HG03097 (cell line): ENCODE data around the gene RNF115.
"Not testable (repeated sequence)": the region's sequence is repeated elsewhere in the genome, so short reads cannot be mapped to it uniquely, and the experiment has no call there.

Experiments
- ATAC-seq: cut with Tn5 transposase; IDR thresholded peaks from one replicate; pipeline ENCODE4 v1.9.1; 2021; ENCODE audit not compliant: unreplicated experiment, low FRiP score

Gene RNF115

GRCh38 chr1:145782272-145783099 lies 41.4 kb downstream of the RNF115 start:
- no peak for ATAC-seq

- ATAC-seq: no peak
Measured at GRCh38 chr1:145778146-145778540, 45.8 kb downstream of the RNF115 start.

- ATAC-seq: no peak
Measured at GRCh38 chr1:145777357-145778145, 46.3 kb downstream of the RNF115 start.

- no peak for ATAC-seq
Measured at GRCh38 chr1:145773423-145773822, 50.5 kb downstream of the RNF115 start.

GRCh38 chr1:145771056-145771455 lies 52.8 kb downstream of the RNF115 start:
- no peak for ATAC-seq

GRCh38 chr1:145768004-145768403 lies 55.9 kb downstream of the RNF115 start:
- not testable (repeated sequence) for ATAC-seq

GRCh38 chr1:145766926-145767325 lies 57.0 kb downstream of the RNF115 start:
- ATAC-seq: not testable (repeated sequence)

- not testable (repeated sequence) for ATAC-seq
Measured at GRCh38 chr1:145765585-145766360, 58.1 kb downstream of the RNF115 start.

GRCh38 chr1:145765127-145765526 lies 58.8 kb downstream of the RNF115 start:
- ATAC-seq: not testable (repeated sequence)

GRCh38 chr1:145764231-145764940 lies 59.5 kb downstream of the RNF115 start:
- ATAC-seq: not testable (repeated sequence)

GRCh38 chr1:145762001-145762400 lies 61.9 kb downstream of the RNF115 start:
- not testable (repeated sequence) for ATAC-seq

- not testable (repeated sequence) for ATAC-seq
Measured at GRCh38 chr1:145761498-145761897, 62.4 kb downstream of the RNF115 start.

- not testable (repeated sequence) for ATAC-seq
Measured at GRCh38 chr1:145760395-145760949, 63.4 kb downstream of the RNF115 start.

- no peak for ATAC-seq
Measured at GRCh38 chr1:145759721-145760120, 64.2 kb downstream of the RNF115 start.

- no peak for ATAC-seq
Measured at GRCh38 chr1:145758575-145758974, 65.3 kb downstream of the RNF115 start.

GRCh38 chr1:145758116-145758515 lies 65.8 kb downstream of the RNF115 start:
- ATAC-seq: no peak

GRCh38 chr1:145757420-145757819 lies 66.5 kb downstream of the RNF115 start:
- no peak for ATAC-seq

- no peak for ATAC-seq
Measured at GRCh38 chr1:145751491-145752037, 72.3 kb downstream of the RNF115 start.

- ATAC-seq: no peak
Measured at GRCh38 chr1:145750426-145750825, 73.5 kb downstream of the RNF115 start.
